ENCODE results near the gene NOTO. TPM values are rescaled to one million over a fixed set of nuclear protein-coding genes. Genes with fewer than 3 reads are reported as not detected.

The NOTO gene
- total and polyA plus RNA-seq, 2 donors (not counting 3 experiments of a cell fraction or from before 2014, with no cell fraction given), result not detected

DNA sequence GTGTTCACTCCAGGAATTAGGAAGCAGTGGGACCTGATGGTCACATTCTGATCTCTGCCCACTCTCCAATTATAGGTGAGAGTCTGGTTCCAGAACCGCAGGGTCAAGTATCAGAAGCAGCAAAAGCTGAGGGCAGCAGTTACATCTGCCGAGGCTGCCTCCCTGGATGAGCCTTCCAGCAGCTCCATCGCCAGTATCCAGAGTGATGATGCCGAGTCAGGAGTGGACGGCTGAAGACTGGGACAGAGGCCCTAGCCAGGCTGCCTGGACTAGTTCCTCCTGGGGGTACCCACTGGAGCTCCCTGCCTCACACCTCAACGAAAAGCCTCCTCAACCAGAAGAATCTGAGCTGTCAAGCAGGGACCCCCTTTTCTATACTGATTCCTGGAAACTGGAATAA, 8.3 kb downstream of the NOTO start:
- DNase-seq (ENCODE audit: low read depth, low spot score), result no peak
- H3K4me3 ChIP-seq (replicated peaks in 1 of 3; ENCODE audit: insufficient read depth in 1 of 3, low read depth in 1 of 3, low read length in 3 of 3), result no peak overlapping the region
- FAIRE-seq, result no peak
- no peaks in the 10 kb centered on the region for H3K9me3 ChIP-seq (replicated peaks; ENCODE audit: control insufficient read depth, insufficient read depth, low read length)
- no peak overlapping the region for H3K9ac ChIP-seq (replicated peaks; ENCODE audit: extremely low read depth, insufficient read depth, low read length)
- BruUV-seq (replicated peaks), result no TSS peak
- no peak overlapping the region for H3K4me2 ChIP-seq (ENCODE audit: insufficient read depth, low read length)
- no peak overlapping the region for H2AFZ ChIP-seq (ENCODE audit: low read depth, low read length)
- POLR2A ChIA-PET, result no interaction called here
- H3K36me3 ChIP-seq (ENCODE audit: control insufficient read depth in 2 of 2, extremely low read depth in 1 of 2, insufficient read depth in 2 of 2, low read length in 2 of 2), result no peaks in the 10 kb centered on the region
- H3K27me3 ChIP-seq (ENCODE audit: control insufficient read depth in 2 of 2, insufficient read depth in 2 of 2, low read length in 2 of 2), result peaks cover 4 to 6% of the 10 kb centered on the region in 2 experiments
- H3K4me1 ChIP-seq (ENCODE audit: control insufficient read depth, extremely low read depth, insufficient read depth, low read length), result peaks cover 9% of the 10 kb centered on the region
- no peak overlapping the region for H3K27ac ChIP-seq (ENCODE audit: insufficient read depth, low read depth, low read length)
- TF ChIP-seq POLR2AphosphoS5 (IDR thresholded peaks at IDR 0.05; ENCODE audit: insufficient read depth, low read depth, low read length) (no peak), MYC (IDR thresholded peaks at IDR 0.05; ENCODE audit: low read depth, low read length) (no peak), EZH2 (IDR thresholded peaks at IDR 0.05; ENCODE audit: borderline replicate concordance, low read depth, low read length, severe bottlenecking) (no peak), FOS (IDR thresholded peaks at IDR 0.05; ENCODE audit: borderline replicate concordance, insufficient read depth, low read length) (no peak), GATA2 (IDR thresholded peaks at IDR 0.05; ENCODE audit: insufficient read depth, insufficient read length, low read depth, low read length) (no peak), POLR2A (IDR thresholded peaks at IDR 0.05; ENCODE audit: low read depth, low read length) (no peak), JUN (IDR thresholded peaks at IDR 0.05; ENCODE audit: borderline replicate concordance, insufficient read depth, insufficient read length, low read depth) (no peak)
- TF ChIP-seq, protein P1, sequence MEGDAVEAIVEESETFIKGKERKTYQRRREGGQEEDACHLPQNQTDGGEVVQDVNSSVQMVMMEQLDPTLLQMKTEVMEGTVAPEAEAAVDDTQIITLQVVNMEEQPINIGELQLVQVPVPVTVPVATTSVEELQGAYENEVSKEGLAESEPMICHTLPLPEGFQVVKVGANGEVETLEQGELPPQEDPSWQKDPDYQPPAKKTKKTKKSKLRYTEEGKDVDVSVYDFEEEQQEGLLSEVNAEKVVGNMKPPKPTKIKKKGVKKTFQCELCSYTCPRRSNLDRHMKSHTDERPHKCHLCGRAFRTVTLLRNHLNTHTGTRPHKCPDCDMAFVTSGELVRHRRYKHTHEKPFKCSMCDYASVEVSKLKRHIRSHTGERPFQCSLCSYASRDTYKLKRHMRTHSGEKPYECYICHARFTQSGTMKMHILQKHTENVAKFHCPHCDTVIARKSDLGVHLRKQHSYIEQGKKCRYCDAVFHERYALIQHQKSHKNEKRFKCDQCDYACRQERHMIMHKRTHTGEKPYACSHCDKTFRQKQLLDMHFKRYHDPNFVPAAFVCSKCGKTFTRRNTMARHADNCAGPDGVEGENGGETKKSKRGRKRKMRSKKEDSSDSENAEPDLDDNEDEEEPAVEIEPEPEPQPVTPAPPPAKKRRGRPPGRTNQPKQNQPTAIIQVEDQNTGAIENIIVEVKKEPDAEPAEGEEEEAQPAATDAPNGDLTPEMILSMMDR (IDR thresholded peaks at IDR 0.05; ENCODE audit: extremely low read depth in 1 of 2, insufficient read depth in 1 of 2, low read depth in 1 of 2, low read length in 2 of 2), result no peak
- TF ChIP-seq, protein P2, sequence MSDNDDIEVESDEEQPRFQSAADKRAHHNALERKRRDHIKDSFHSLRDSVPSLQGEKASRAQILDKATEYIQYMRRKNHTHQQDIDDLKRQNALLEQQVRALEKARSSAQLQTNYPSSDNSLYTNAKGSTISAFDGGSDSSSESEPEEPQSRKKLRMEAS (IDR thresholded peaks at IDR 0.05; ENCODE audit: insufficient read depth, insufficient read length), result no peak
- CTCF ChIA-PET, result interaction anchor here (1.0 to 4.2 kb wide), 3 partner anchors 34 to 323 kb away, joined by 3 to 78 read pairs (median 17); no protein-coding TSS in a partner anchor
- intact Hi-C loops (cut with micrococcal nuclease) (no loop called here), dilution Hi-C loops (cut with MboI; ENCODE audit: extremely low pct_ligation_motif_present, low sequenced_read_pairs) (no loop called here)
- H3K79me2 ChIP-seq (ENCODE audit: control insufficient read depth, insufficient read depth, low read length), result peaks cover 13% of the 10 kb centered on the region
- no peaks in the 10 kb centered on the region for H4K20me1 ChIP-seq (replicated peaks; ENCODE audit: control insufficient read depth, extremely low read depth, insufficient read depth, low read length)
- H3K9me1 ChIP-seq (replicated peaks; ENCODE audit: control insufficient read depth, extremely low read depth, insufficient read depth, low read length), result no peaks in the 10 kb centered on the region

All from endothelial cell of umbilical vein (primary cell).